ENCODE results near the gene EEF1AKMT1.

EEF1AKMT1 gene

DNA sequence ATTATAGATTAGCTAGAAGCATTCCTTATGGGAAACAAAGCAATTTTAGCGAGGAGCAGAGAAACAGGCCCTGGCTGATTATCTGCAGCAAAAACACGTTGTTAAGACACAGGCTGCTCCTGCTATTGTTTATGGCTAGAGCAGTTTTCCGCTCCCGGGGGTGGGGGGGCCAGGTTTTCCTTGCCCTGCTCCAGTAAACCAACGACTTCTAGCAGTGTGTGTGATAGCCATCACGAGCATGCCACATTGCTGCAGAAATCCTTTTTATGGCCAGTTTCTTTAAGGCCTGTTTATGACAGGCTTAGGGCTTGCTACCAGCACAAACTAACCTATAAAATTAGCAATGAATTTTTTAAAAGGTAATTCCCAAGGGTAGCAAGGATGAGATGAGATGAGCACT lies 88.7 kb downstream of the EEF1AKMT1 start:
- TF ChIP-seq OSR1 (CRISPR knock-in tag; IDR thresholded peaks at IDR 0.05) = no peak
- TF ChIP-seq ZFP3 (CRISPR knock-in tag; IDR thresholded peaks at IDR 0.05) = no peak
- no peak for TF ChIP-seq ARNTL (CRISPR knock-in tag; IDR thresholded peaks at IDR 0.05; ENCODE audit: borderline replicate concordance, low read depth)
- no peak for TF ChIP-seq SNAI2 (CRISPR knock-in tag; IDR thresholded peaks at IDR 0.05)
- TF ChIP-seq TCF4 (CRISPR knock-in tag; IDR thresholded peaks at IDR 0.05; ENCODE audit: borderline replicate concordance) = no peak
- TF ChIP-seq, protein P1, sequence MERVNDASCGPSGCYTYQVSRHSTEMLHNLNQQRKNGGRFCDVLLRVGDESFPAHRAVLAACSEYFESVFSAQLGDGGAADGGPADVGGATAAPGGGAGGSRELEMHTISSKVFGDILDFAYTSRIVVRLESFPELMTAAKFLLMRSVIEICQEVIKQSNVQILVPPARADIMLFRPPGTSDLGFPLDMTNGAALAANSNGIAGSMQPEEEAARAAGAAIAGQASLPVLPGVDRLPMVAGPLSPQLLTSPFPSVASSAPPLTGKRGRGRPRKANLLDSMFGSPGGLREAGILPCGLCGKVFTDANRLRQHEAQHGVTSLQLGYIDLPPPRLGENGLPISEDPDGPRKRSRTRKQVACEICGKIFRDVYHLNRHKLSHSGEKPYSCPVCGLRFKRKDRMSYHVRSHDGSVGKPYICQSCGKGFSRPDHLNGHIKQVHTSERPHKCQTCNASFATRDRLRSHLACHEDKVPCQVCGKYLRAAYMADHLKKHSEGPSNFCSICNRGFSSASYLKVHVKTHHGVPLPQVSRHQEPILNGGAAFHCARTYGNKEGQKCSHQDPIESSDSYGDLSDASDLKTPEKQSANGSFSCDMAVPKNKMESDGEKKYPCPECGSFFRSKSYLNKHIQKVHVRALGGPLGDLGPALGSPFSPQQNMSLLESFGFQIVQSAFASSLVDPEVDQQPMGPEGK (CRISPR knock-in tag; IDR thresholded peaks at IDR 0.05; ENCODE audit: borderline replicate concordance) = no peak
- no peak for TF ChIP-seq GLIS3 (CRISPR knock-in tag; IDR thresholded peaks at IDR 0.05)
- TF ChIP-seq PPARA (CRISPR knock-in tag; IDR thresholded peaks at IDR 0.05; ENCODE audit: borderline replicate concordance) = no peak
- TF ChIP-seq BACH2 (CRISPR knock-in tag; IDR thresholded peaks at IDR 0.05; ENCODE audit: borderline replicate concordance) = no peak
- no peak for ATAC-seq

DNA sequence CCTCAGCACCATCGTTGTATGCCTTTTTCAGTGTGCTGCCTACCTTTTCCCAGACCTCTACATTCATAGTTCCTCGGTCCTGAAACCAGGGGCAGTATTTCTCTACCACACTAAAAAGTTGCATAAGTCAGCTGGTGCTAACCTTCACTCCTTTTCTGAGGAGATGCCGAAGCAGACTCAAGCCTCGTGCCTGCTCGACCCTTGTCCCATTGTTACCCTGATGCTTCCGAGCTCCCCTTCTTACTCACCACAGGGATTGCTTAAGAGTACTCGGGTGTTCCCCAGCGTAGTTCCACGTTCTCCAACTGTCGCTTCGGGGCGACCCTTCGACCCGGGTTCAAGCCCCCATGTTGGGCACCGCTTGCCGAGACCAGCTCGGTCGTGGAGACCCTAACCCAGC lies 89.2 kb downstream of the EEF1AKMT1 start:
- TF ChIP-seq SNAI2 (CRISPR knock-in tag; IDR thresholded peaks at IDR 0.05) (no peak), RARB (CRISPR knock-in tag; IDR thresholded peaks at IDR 0.05) (no peak), OSR1 (CRISPR knock-in tag; IDR thresholded peaks at IDR 0.05) (no peak), TOX (CRISPR knock-in tag; IDR thresholded peaks at IDR 0.05; ENCODE audit: borderline replicate concordance) (no peak), ARNTL (CRISPR knock-in tag; IDR thresholded peaks at IDR 0.05; ENCODE audit: borderline replicate concordance, low read depth) (no peak), PPARA (CRISPR knock-in tag; IDR thresholded peaks at IDR 0.05; ENCODE audit: borderline replicate concordance) (no peak), GLIS3 (CRISPR knock-in tag; IDR thresholded peaks at IDR 0.05) (no peak), BACH2 (CRISPR knock-in tag; IDR thresholded peaks at IDR 0.05; ENCODE audit: borderline replicate concordance) (no peak)
- TF ChIP-seq, protein P1 (CRISPR knock-in tag; IDR thresholded peaks at IDR 0.05; ENCODE audit: borderline replicate concordance) = no peak
- TF ChIP-seq, protein P2, sequence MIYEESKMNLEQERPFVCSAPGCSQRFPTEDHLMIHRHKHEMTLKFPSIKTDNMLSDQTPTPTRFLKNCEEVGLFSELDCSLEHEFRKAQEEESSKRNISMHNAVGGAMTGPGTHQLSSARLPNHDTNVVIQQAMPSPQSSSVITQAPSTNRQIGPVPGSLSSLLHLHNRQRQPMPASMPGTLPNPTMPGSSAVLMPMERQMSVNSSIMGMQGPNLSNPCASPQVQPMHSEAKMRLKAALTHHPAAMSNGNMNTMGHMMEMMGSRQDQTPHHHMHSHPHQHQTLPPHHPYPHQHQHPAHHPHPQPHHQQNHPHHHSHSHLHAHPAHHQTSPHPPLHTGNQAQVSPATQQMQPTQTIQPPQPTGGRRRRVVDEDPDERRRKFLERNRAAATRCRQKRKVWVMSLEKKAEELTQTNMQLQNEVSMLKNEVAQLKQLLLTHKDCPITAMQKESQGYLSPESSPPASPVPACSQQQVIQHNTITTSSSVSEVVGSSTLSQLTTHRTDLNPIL (CRISPR knock-in tag; IDR thresholded peaks at IDR 0.05; ENCODE audit: low read depth) = no peak
- TF ChIP-seq, protein P3, sequence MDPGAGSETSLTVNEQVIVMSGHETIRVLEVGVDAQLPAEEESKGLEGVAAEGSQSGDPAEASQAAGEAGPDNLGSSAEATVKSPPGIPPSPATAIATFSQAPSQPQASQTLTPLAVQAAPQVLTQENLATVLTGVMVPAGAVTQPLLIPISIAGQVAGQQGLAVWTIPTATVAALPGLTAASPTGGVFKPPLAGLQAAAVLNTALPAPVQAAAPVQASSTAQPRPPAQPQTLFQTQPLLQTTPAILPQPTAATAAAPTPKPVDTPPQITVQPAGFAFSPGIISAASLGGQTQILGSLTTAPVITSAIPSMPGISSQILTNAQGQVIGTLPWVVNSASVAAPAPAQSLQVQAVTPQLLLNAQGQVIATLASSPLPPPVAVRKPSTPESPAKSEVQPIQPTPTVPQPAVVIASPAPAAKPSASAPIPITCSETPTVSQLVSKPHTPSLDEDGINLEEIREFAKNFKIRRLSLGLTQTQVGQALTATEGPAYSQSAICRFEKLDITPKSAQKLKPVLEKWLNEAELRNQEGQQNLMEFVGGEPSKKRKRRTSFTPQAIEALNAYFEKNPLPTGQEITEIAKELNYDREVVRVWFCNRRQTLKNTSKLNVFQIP (CRISPR knock-in tag; IDR thresholded peaks at IDR 0.05; ENCODE audit: borderline replicate concordance, low read depth) = no peak
- TF ChIP-seq, protein P4, sequence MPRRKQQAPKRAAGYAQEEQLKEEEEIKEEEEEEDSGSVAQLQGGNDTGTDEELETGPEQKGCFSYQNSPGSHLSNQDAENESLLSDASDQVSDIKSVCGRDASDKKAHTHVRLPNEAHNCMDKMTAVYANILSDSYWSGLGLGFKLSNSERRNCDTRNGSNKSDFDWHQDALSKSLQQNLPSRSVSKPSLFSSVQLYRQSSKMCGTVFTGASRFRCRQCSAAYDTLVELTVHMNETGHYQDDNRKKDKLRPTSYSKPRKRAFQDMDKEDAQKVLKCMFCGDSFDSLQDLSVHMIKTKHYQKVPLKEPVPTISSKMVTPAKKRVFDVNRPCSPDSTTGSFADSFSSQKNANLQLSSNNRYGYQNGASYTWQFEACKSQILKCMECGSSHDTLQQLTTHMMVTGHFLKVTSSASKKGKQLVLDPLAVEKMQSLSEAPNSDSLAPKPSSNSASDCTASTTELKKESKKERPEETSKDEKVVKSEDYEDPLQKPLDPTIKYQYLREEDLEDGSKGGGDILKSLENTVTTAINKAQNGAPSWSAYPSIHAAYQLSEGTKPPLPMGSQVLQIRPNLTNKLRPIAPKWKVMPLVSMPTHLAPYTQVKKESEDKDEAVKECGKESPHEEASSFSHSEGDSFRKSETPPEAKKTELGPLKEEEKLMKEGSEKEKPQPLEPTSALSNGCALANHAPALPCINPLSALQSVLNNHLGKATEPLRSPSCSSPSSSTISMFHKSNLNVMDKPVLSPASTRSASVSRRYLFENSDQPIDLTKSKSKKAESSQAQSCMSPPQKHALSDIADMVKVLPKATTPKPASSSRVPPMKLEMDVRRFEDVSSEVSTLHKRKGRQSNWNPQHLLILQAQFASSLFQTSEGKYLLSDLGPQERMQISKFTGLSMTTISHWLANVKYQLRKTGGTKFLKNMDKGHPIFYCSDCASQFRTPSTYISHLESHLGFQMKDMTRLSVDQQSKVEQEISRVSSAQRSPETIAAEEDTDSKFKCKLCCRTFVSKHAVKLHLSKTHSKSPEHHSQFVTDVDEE (CRISPR knock-in tag; IDR thresholded peaks at IDR 0.05) = no peak
- TF ChIP-seq, protein P5, sequence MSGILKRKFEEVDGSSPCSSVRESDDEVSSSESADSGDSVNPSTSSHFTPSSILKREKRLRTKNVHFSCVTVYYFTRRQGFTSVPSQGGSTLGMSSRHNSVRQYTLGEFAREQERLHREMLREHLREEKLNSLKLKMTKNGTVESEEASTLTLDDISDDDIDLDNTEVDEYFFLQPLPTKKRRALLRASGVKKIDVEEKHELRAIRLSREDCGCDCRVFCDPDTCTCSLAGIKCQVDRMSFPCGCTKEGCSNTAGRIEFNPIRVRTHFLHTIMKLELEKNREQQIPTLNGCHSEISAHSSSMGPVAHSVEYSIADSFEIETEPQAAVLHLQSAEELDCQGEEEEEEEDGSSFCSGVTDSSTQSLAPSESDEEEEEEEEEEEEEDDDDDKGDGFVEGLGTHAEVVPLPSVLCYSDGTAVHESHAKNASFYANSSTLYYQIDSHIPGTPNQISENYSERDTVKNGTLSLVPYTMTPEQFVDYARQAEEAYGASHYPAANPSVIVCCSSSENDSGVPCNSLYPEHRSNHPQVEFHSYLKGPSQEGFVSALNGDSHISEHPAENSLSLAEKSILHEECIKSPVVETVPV (CRISPR knock-in tag; IDR thresholded peaks at IDR 0.05) = no peak

DNA sequence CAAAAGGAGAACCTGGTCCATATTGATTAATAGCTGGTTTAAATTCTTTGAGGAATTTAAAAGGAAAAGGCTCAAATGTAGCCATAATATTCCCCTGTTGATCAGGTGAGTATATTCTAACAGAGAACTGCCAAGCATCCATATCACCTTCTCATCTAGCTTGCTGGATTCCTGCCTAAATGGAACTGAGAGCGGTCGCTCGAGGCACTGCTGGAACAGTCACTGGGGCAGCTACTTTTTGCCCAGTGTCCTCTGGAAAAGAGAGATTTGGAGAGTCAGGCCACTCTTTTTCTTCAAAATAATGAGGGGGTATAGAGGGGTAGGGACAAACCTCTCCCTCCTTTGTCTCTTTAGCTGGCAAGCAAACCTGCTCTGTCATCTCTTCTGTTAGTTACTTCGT lies 89.7 kb downstream of the EEF1AKMT1 start:
- ATAC-seq = no peak
- TF ChIP-seq ZNF565 (CRISPR knock-in tag; conservative IDR thresholded peaks at IDR 0.05; ENCODE audit: low read depth) (no peak), ZNF70 (CRISPR knock-in tag; IDR thresholded peaks at IDR 0.05) (no peak), ARNTL (CRISPR knock-in tag; IDR thresholded peaks at IDR 0.05; ENCODE audit: borderline replicate concordance, low read depth) (no peak), OSR1 (CRISPR knock-in tag; IDR thresholded peaks at IDR 0.05) (no peak), CSDC2 (CRISPR knock-in tag; IDR thresholded peaks at IDR 0.05) (no peak)
- TF ChIP-seq, protein P1 (CRISPR knock-in tag; IDR thresholded peaks at IDR 0.05; ENCODE audit: borderline replicate concordance) = no peak
- TF ChIP-seq, protein P3 (CRISPR knock-in tag; IDR thresholded peaks at IDR 0.05; ENCODE audit: borderline replicate concordance, low read depth) = no peak

More for the DNA sequence above, 89.2 kb downstream of the EEF1AKMT1 start:
- no peak for ATAC-seq

Data from SK-N-SH treated with all-trans-retinoic acid at 6 μM for 48 hours (cell line).